Thoracic aorta (tissue), 2 donors: ENCODE measurements around the gene XG. TPM values are rescaled to one million over a fixed set of nuclear protein-coding genes. Genes with fewer than 3 reads are reported as not detected.
"Not testable (repeated sequence)": the region's sequence is repeated elsewhere in the genome, so short reads cannot be mapped to it uniquely, and the experiment has no call there.

Experiments used
- ATAC-seq: fragments of 150-250 bp; one replicate; pipeline ENCODE4 v1.8.0; 2017; ENCODE audit warnings: low read depth; ENCODE audit not compliant: insufficient number of reproducible peaks, low FRiP score
- DNase-seq: peaks from one replicate; pipeline ENCODE4 v3.0.0-alpha.2; 2020; ENCODE audit warnings: low spot score
- H3K27ac ChIP-seq, 2 donors: fragments of 200-600 bp; sonication (generic); 1 replicate in 1 of 2; 2 replicates in 1 of 2; pipeline ENCODE4 v1.5.1; 2016; ENCODE audit warnings: mild to moderate bottlenecking in 2 of 2, moderate library complexity in 2 of 2
- H3K27me3 ChIP-seq: fragments of 200-600 bp; sonication (generic); replicated peaks from 2 replicates; pipeline ENCODE4 v1.6.0; 2016; ENCODE audit warnings: mild to moderate bottlenecking; ENCODE audit not compliant: insufficient read depth
- H3K36me3 ChIP-seq: fragments of 200-600 bp; sonication (generic); one replicate; pipeline ENCODE4 v1.5.1; 2016
- H3K4me1 ChIP-seq, 2 donors: fragments of 200-600 bp; sonication (generic); 1 replicate in 1 of 2; 2 replicates in 1 of 2; pipeline versions ENCODE4 v1.5.1 to v1.6.0; 2016; ENCODE audit warnings: low read depth in 2 of 2, mild to moderate bottlenecking in 1 of 2; ENCODE audit not compliant: control insufficient read depth in 1 of 2
- H3K4me3 ChIP-seq: fragments of 200-600 bp; sonication (generic); 2 replicates; pipeline ENCODE4 v1.5.1; 2016; ENCODE audit warnings: mild to moderate bottlenecking
- H3K9me3 ChIP-seq: fragments of 200-600 bp; sonication (generic); 2 replicates; pipeline ENCODE4 v1.5.1; 2016
- total RNA-seq, 2 donors: library from RNA; depleted of rRNA; stranded (reverse); fragments of >200 nt; gene quantifications; one replicate each; pipeline versions ENCODE4 v1.1.0 to v1.2.3, GENCODE V29; 2016
- TF ChIP-seq, protein P1 (sequence below): fragments of 200-600 bp; sonication (generic); IDR thresholded peaks from one replicate; pipeline ENCODE4 v1.5.1; 2019; ENCODE audit warnings: antibody characterized with exemption

Gene XG
- total RNA-seq, 2 donors from 2014 or later = 18.1 to 29.6 TPM

DNA sequence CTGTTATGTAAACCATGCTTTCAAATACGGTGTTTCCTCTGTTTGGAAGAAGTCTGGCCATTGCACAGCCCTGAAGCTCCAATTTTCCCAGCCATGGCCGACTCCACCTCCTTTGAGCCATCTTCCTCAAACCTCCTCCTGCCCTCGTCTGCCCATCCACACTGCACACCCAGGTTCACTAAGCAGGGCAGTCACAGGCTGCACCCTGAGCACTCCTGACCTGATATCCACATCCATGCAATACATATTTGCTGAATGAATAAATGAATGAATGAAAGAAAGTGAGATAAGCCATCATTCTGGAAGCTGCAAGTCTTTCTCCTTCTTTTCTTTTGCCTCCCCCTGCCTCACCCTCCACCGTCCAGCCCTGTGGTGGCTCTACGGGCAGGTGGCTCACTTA lies 22.2 kb downstream of the XG start:
- H3K36me3 ChIP-seq = no peaks in the 10 kb centered on the region
- no peaks in the 10 kb centered on the region for H3K4me1 ChIP-seq
- ATAC-seq (no peak), DNase-seq (no peak)
- H3K4me3 ChIP-seq = no peak overlapping the region
- no peaks in the 10 kb centered on the region for H3K9me3 ChIP-seq
- H3K27me3 ChIP-seq = no peaks in the 10 kb centered on the region
- TF ChIP-seq, protein P1, sequence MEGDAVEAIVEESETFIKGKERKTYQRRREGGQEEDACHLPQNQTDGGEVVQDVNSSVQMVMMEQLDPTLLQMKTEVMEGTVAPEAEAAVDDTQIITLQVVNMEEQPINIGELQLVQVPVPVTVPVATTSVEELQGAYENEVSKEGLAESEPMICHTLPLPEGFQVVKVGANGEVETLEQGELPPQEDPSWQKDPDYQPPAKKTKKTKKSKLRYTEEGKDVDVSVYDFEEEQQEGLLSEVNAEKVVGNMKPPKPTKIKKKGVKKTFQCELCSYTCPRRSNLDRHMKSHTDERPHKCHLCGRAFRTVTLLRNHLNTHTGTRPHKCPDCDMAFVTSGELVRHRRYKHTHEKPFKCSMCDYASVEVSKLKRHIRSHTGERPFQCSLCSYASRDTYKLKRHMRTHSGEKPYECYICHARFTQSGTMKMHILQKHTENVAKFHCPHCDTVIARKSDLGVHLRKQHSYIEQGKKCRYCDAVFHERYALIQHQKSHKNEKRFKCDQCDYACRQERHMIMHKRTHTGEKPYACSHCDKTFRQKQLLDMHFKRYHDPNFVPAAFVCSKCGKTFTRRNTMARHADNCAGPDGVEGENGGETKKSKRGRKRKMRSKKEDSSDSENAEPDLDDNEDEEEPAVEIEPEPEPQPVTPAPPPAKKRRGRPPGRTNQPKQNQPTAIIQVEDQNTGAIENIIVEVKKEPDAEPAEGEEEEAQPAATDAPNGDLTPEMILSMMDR = no peak
- no peak overlapping the region for H3K27ac ChIP-seq

DNA sequence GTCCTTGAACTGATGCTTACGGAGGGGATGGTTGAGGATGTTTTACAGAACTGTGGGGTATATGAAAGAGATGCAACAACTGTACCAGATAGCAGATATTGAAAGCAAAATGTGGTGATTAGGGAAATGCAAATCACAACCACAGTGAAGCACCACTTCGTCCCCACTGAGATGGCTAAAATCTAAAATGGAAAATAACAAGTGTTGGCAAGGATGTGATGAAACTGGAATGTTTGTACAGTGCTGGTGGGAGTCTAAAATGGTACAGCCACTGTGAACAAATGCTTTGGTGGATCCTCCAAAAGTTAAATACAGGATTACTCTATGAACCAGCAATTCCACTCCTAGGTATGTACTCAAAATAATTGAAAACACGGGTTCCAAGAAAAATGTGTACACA lies 22.9 kb downstream of the XG start:
- Histone ChIP-seq H3K27me3 (no peaks in the 10 kb centered on the region), H3K4me1 (no peaks in the 10 kb centered on the region), H3K4me3 (no peak overlapping the region), H3K36me3 (no peaks in the 10 kb centered on the region), H3K27ac (no peak overlapping the region), H3K9me3 (no peaks in the 10 kb centered on the region)
- ATAC-seq = no peak
- TF ChIP-seq, protein P1 = no peak
- no peak for DNase-seq

DNA sequence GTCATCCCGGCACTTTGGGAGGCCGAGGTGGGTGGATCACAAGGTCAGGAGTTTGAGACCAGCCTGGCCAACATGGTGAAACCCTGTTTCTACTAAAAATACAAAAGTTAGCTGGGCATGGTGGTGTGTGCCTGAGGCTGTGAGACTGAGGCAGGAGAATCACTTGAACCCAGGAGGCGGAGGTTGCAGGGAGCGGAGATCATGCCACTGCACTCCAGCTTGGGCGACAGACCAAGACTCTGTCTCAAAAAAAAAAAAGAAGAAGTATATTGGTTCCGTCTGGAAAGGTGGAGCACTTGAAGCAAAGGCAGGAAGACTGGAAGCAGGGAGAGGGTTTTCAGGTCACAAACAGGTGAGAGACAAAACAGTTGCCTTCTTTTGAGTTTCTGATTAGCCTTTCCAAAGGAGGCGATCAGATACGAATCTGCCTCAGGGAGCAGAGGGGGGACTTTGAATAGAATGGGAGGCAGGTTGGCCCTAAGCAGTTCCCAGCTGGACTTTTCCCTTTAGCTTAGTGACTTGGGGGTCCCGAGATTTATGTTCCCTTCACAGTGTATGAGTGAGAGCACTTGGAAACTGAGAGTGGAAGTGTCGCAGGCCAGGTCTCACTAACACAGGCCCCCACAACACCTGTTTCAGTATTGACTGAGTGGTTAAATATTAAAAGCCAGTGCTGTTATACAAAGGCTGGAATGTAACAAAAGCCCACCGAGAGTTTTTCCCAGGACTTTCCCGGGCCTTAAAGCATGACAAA lies 28.8 kb downstream of the XG start:
- not testable (repeated sequence) for ATAC-seq, H3K36me3 ChIP-seq, H3K27ac ChIP-seq, DNase-seq, H3K9me3 ChIP-seq, H3K4me3 ChIP-seq, H3K4me1 ChIP-seq, H3K27me3 ChIP-seq

DNA sequence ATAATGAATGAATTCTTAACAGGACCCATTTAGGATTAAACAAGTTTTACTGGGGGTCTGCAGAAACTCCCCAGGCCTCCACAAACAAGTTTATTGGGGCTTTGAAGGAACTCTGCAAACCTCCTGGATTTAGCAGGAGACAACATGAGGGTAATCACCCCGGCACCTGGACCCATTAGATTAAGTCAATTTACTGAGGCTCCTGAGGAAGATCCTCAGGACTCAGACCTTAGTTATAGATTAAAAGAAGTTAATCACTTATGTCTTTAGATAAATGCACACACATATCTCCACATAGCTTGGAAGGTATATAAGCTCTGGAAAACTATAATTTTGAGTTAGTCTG lies 29.4 kb downstream of the XG start:
- DNase-seq (no peak), ATAC-seq (no peak)
- Histone ChIP-seq H3K4me1 (no peaks in the 10 kb centered on the region), H3K4me3 (no peak overlapping the region), H3K27ac (no peak overlapping the region), H3K27me3 (no peaks in the 10 kb centered on the region), H3K9me3 (no peaks in the 10 kb centered on the region), H3K36me3 (no peaks in the 10 kb centered on the region)
- TF ChIP-seq, protein P1 = no peak

DNA sequence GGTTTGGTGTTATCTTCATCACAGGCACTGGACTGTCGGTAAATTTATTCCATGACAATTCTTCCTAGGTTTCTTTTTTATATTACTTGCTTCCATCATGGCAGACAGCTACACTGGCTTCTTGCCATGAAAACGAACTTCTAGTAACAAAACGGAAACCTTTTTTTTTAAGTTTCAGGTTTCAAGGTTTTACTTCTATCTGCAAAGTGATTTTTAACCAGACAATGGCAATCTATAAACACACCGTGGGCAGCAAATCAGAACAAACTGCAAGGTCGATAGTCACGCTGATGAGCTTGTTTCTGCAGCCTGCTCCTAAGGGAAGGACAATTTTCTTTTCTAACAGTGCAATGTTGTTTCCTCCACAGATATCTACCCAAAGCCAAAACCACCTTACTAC lies 29.9 kb downstream of the XG start:
- Histone ChIP-seq H3K4me1 (no peaks in the 10 kb centered on the region), H3K4me3 (no peak overlapping the region), H3K36me3 (no peaks in the 10 kb centered on the region), H3K27ac (no peak overlapping the region), H3K27me3 (no peaks in the 10 kb centered on the region), H3K9me3 (no peaks in the 10 kb centered on the region)
- DNase-seq = no peak
- no peak for ATAC-seq
- TF ChIP-seq, protein P1 = no peak

DNA sequence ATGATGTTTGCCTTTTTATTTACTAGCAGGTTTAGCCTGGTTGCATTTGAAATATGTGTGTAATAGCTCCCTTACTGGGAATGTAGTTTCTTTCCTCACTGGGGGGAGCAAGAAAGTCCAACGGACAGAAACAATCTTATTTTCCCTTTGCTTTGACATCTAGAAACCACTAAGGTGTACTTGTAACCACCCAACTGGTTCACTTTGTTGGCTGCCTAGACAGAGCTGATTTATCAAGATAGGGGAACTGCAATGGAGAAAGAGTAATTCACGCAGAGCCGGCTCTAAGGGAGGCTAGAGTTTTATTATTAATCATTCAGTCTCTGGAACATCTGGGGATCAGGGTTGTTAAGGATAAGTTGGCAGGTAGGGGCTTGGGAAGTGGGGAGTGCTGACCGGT lies 30.3 kb downstream of the XG start:
- no peak for DNase-seq
- Histone ChIP-seq H3K4me3 (no peak overlapping the region), H3K9me3 (no peaks in the 10 kb centered on the region), H3K4me1 (no peaks in the 10 kb centered on the region), H3K27me3 (no peaks in the 10 kb centered on the region), H3K27ac (no peak overlapping the region), H3K36me3 (no peaks in the 10 kb centered on the region)
- TF ChIP-seq, protein P1 = no peak
- no peak for ATAC-seq
